Midbrain (tissue), 1 donor: ENCODE measurements around the gene PRRC2B.

Source experiments
- DNase-seq: peaks from one replicate; lab custom pipeline; 2025; lab: John Stamatoyannopoulos, UW

Gene PRRC2B

GRCh38 chr9:131409458-131409992, 15.6 kb downstream of the PRRC2B start:
- no peak for DNase-seq

GRCh38 chr9:131410044-131410491, 16.2 kb downstream of the PRRC2B start:
- DNase-seq = no peak

GRCh38 chr9:131411719-131412681, 18.1 kb downstream of the PRRC2B start:
- peak; percentile 27 for DNase-seq

- DNase-seq = no peak
Measured at GRCh38 chr9:131416509-131416908, 22.6 kb downstream of the PRRC2B start.

GRCh38 chr9:131417264-131418142, 23.6 kb downstream of the PRRC2B start:
- no peak for DNase-seq

- DNase-seq = peak; percentile 46
Measured at GRCh38 chr9:131418143-131419025, 24.5 kb downstream of the PRRC2B start.

GRCh38 chr9:131419026-131419614, 25.2 kb downstream of the PRRC2B start:
- DNase-seq = no peak

GRCh38 chr9:131419716-131420115, 25.8 kb downstream of the PRRC2B start:
- DNase-seq = no peak

- DNase-seq = peak; percentile 22
Measured at GRCh38 chr9:131420980-131421624, 27.2 kb downstream of the PRRC2B start.

GRCh38 chr9:131421691-131422090, 27.8 kb downstream of the PRRC2B start:
- DNase-seq = no peak

GRCh38 chr9:131422241-131422792, 28.4 kb downstream of the PRRC2B start:
- DNase-seq = no peak

- DNase-seq = peak; percentile 65
Measured at GRCh38 chr9:131423171-131423581, 29.3 kb downstream of the PRRC2B start.

- DNase-seq = no peak
Measured at GRCh38 chr9:131426545-131426944, 32.7 kb downstream of the PRRC2B start.

- no peak for DNase-seq
Measured at GRCh38 chr9:131429121-131430012, 35.5 kb downstream of the PRRC2B start.

- DNase-seq = no peak
Measured at GRCh38 chr9:131432050-131432449, 38.2 kb downstream of the PRRC2B start.

GRCh38 chr9:131432597-131433301, 38.9 kb downstream of the PRRC2B start:
- DNase-seq = no peak

GRCh38 chr9:131433302-131433854, 39.5 kb downstream of the PRRC2B start:
- DNase-seq = no peak

- DNase-seq = no peak
Measured at GRCh38 chr9:131434673-131435072, 40.8 kb downstream of the PRRC2B start.
